ENCODE data around the gene FAAH2.

DNA sequence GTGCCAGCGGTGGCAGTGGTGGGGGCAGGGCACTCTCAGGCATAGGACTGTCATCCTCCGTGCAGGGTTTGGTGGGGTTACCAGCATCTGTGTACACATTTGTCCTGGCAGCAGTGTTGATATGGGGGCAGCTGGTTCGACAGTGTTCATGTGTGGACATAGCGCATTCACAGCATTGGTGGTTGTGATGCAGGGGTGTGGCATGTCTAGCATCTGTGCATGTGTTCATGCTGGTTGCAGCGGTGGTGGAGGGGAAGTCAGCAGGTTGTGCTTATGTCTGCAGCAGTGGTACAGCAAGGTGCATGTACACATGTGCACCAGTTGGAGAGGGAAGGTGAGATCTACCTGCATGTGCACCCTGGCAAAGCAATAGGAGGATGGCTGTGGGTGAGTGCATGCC is 230.0 kb downstream of the FAAH2 start:
- no peak for TF ChIP-seq CTCF (IDR thresholded peaks at IDR 0.05)
- no peak for TF ChIP-seq POLR2A (IDR thresholded peaks at IDR 0.05)

Data from uterus (tissue), 2 donors.